HepG2 (cell line): ENCODE data around the gene KRTAP3-2. TPM values are rescaled to one million over a fixed set of nuclear protein-coding genes. Genes with fewer than 3 reads are reported as not detected.

ENCODE experiments used
- ATF1 ChIP-seq: IDR thresholded peaks from 2 replicates; pipeline ENCODE4 v1.6.1; 2016; ENCODE audit warnings: mild to moderate bottlenecking, control low read depth
- CBFB ChIP-seq: sonication (generic); formaldehyde crosslinking; IDR thresholded peaks from 2 replicates; pipeline ENCODE4 v1.4.0; 2020; ENCODE audit warnings: missing genetic modification reagents
- CERS6 ChIP-seq: sonication (generic); formaldehyde crosslinking; IDR thresholded peaks from 2 replicates; pipeline ENCODE4 v1.5.0; 2020; ENCODE audit warnings: missing genetic modification reagents
- ELF3 ChIP-seq: IDR thresholded peaks from 2 replicates; pipeline ENCODE4 v1.6.1; 2016; ENCODE audit warnings: missing genetic modification reagents, missing compliant biosample characterization
- ETV5 ChIP-seq: IDR thresholded peaks from 2 replicates; pipeline ENCODE4 v1.6.1; 2018; ENCODE audit warnings: missing biosample characterization, missing genetic modification reagents, inconsistent platforms, borderline replicate concordance
- FOXA3 ChIP-seq: IDR thresholded peaks from 2 replicates; pipeline ENCODE4 v1.6.1; 2016; ENCODE audit warnings: missing genetic modification reagents, missing compliant biosample characterization
- HIC2 ChIP-seq: sonication (generic); formaldehyde crosslinking; IDR thresholded peaks from 2 replicates; pipeline ENCODE4 v1.9.0; 2022; ENCODE audit warnings: low read depth, missing genetic modification reagents
- HOMEZ ChIP-seq: IDR thresholded peaks from 2 replicates; pipeline ENCODE4 v1.6.1; 2016; ENCODE audit warnings: low read depth
- IKZF1 ChIP-seq: fragments of 450-650 bp; IDR thresholded peaks from 2 replicates; pipeline ENCODE4 v1.7.1; 2016
- JUN ChIP-seq: sonication (generic); formaldehyde crosslinking; IDR thresholded peaks from 2 replicates; pipeline ENCODE4 v1.4.0; 2020; ENCODE audit warnings: mild to moderate bottlenecking, missing genetic modification reagents
- MAFK ChIP-seq, 2 experiments: IDR thresholded peaks in 1 of 2; conservative IDR thresholded peaks in 1 of 2; 2 replicates each; pipeline ENCODE4 v1.6.1; 2011; ENCODE audit warnings: improper control_type of control experiment in 2 of 2, low read length in 2 of 2
- NFKBIZ ChIP-seq: IDR thresholded peaks from 2 replicates; pipeline ENCODE4 v1.6.1; 2018; ENCODE audit warnings: missing genetic modification reagents, missing compliant biosample characterization
- SETDB1 ChIP-seq: sonication (generic); formaldehyde crosslinking; IDR thresholded peaks from 2 replicates; pipeline ENCODE4 v1.5.1; 2020; ENCODE audit warnings: missing genetic modification reagents, mild to moderate bottlenecking, borderline replicate concordance
- SMARCC2 ChIP-seq: fragments of 450-650 bp; IDR thresholded peaks from 2 replicates; pipeline ENCODE4 v1.6.1; 2017; ENCODE audit warnings: antibody characterized with exemption, mild to moderate bottlenecking
- STAT5B ChIP-seq: sonication (generic); formaldehyde crosslinking; IDR thresholded peaks from 2 replicates; pipeline ENCODE4 v1.4.0; 2020; ENCODE audit warnings: missing genetic modification reagents
- TARDBP ChIP-seq: sonication (generic); formaldehyde crosslinking; IDR thresholded peaks from 2 replicates; pipeline ENCODE4 v1.8.0; 2022; ENCODE audit warnings: mild to moderate bottlenecking, missing genetic modification reagents
- THAP11 ChIP-seq: IDR thresholded peaks from 2 replicates; pipeline ENCODE4 v1.6.1; 2016; ENCODE audit warnings: missing biosample characterization, missing genetic modification reagents
- THAP9 ChIP-seq: sonication (generic); formaldehyde crosslinking; IDR thresholded peaks from 2 replicates; pipeline ENCODE4; 2020; ENCODE audit warnings: missing genetic modification reagents, mild to moderate bottlenecking, borderline replicate concordance
- ZBTB43 ChIP-seq: sonication (generic); formaldehyde crosslinking; conservative IDR thresholded peaks from 2 replicates; pipeline ENCODE4 v1.4.0; 2020; ENCODE audit warnings: missing genetic modification reagents
- ZNF282 ChIP-seq: fragments of 450-650 bp; IDR thresholded peaks from 2 replicates; pipeline ENCODE4 v1.6.1; 2018; ENCODE audit not compliant: partially characterized antibody
- ZNF331 ChIP-seq: sonication (generic); formaldehyde crosslinking; IDR thresholded peaks from 2 replicates; pipeline ENCODE4 v1.4.0; 2020; ENCODE audit warnings: missing genetic modification reagents
- ZNF446 ChIP-seq: sonication (generic); formaldehyde crosslinking; IDR thresholded peaks from 2 replicates; pipeline ENCODE4 v1.5.0; 2020; ENCODE audit warnings: mild to moderate bottlenecking, missing genetic modification reagents
- ZNF614 ChIP-seq: IDR thresholded peaks from 2 replicates; pipeline ENCODE4 v1.6.1; 2018; ENCODE audit warnings: missing biosample characterization, missing genetic modification reagents, inconsistent platforms, borderline replicate concordance
- ZNF709 ChIP-seq: sonication (generic); formaldehyde crosslinking; IDR thresholded peaks from 2 replicates; pipeline ENCODE4 v1.5.0; 2020; ENCODE audit warnings: mild to moderate bottlenecking, missing genetic modification reagents
- polyA plus RNA-seq, 8 experiments: library from polyadenylated mRNA; depleted of rRNA in 3 of 8; stranded (reverse) in 7 of 8; unstranded in 1 of 8; fragments of >200 nt; fragmentation: Illumina TruSeq in 4 of 8; extraction: Trizol in 4 of 8; gene quantifications; 2 replicates each; pipeline versions ENCODE4 v1.2.1 to v1.2.3, GENCODE V29; 2011 to 2016; ENCODE audit warnings: low read depth in 4 of 8, missing spikeins in 1 of 8, mixed read lengths in 1 of 8; ENCODE audit not compliant: insufficient read depth in 1 of 8
- total RNA-seq, 5 experiments: library from RNA; depleted of rRNA; stranded (reverse); fragments of >200 nt; fragmentation: Illumina TruSeq; extraction: Trizol; gene quantifications; 2 replicates each; pipeline ENCODE4 v1.2.3, GENCODE V29; 2016; ENCODE audit warnings: low read depth in 1 of 5

The KRTAP3-2 gene
- total and polyA plus RNA-seq, 2 of the 13 experiments (the other 11 are each of a cell fraction or from before 2014, with no cell fraction given), result not detected

GRCh38 chr17:41009301-41009760 lies 9.6 kb upstream of the KRTAP3-2 start (continued):
- TF ChIP-seq THAP9 (CRISPR knock-in tag), result no peak
- TF ChIP-seq NFKBIZ (CRISPR knock-in tag), result 0 out of 2 replicates have a peak, but pooled peaks have one; percentile 71
- 0 out of 2 replicates have a peak, but pooled peaks have one; percentile 43 for TF ChIP-seq ZBTB43 (CRISPR knock-in tag)
- TF ChIP-seq HOMEZ (CRISPR knock-in tag), result peak; percentile 77; the same call in 1 of the 2 replicates
- peak; percentile 75 for TF ChIP-seq ELF3 (CRISPR knock-in tag)
- TF ChIP-seq ZNF282, result no peak
- peak; percentile 85 for TF ChIP-seq TARDBP
- TF ChIP-seq STAT5B (CRISPR knock-in tag), result no peak
- TF ChIP-seq CBFB (CRISPR knock-in tag), result peak; percentile 83; the same call in 1 of the 2 replicates
- no peak for TF ChIP-seq SETDB1
- no peak for TF ChIP-seq JUN (CRISPR knock-in tag)
- TF ChIP-seq ETV5 (CRISPR knock-in tag), result peak; percentile 58; the same call in 1 of the 2 replicates
- peak; percentile 69; the same call in 1 of the 2 replicates for TF ChIP-seq ATF1 (CRISPR knock-in tag)
- no peak for TF ChIP-seq ZNF446 (CRISPR knock-in tag)
- no peak for TF ChIP-seq HIC2
- peak; percentile 38; the same call in 1 of the 2 replicates for TF ChIP-seq ZNF331
- peak; percentile 78; the same call in 1 of the 2 replicates for TF ChIP-seq SMARCC2
- TF ChIP-seq MAFK (conservative IDR thresholded peaks at IDR 0.05 in 1 of 2, IDR thresholded peaks at IDR 0.05 in 1 of 2; ENCODE audit: low read length in 2 of 2), result peak in 1 of 2 experiments; percentile 10; a peak in 1 of 4 replicates
- TF ChIP-seq ZNF709 (CRISPR knock-in tag), result no peak
- TF ChIP-seq THAP11 (CRISPR knock-in tag), result peak; percentile 23; the same call in 1 of the 2 replicates
- no peak for TF ChIP-seq IKZF1
- TF ChIP-seq ZNF614 (CRISPR knock-in tag), result peak; percentile 66; the same call in 1 of the 2 replicates
- no peak for TF ChIP-seq CERS6
- peak; percentile 94 for TF ChIP-seq FOXA3 (CRISPR knock-in tag)
